GM12874 (cell line): ENCODE results near the gene FCRL3.

Experiments used
- CTCF ChIP-seq: IDR thresholded peaks from 2 replicates; pipeline ENCODE4 v1.5.1; 2011; ENCODE audit warnings: low read depth, mild to moderate bottlenecking, control low read depth, low read length, moderate library complexity; ENCODE audit not compliant: insufficient read depth

FCRL3 gene

GRCh38 chr1:157723157-157723556 is 22.6 kb upstream of the FCRL3 start:
- no peak for TF ChIP-seq CTCF

GRCh38 chr1:157721985-157722384 is 21.4 kb upstream of the FCRL3 start:
- no peak for TF ChIP-seq CTCF

- TF ChIP-seq CTCF: no peak
These were observed 15.2 kb upstream of the FCRL3 start for GRCh38 chr1:157715736-157716135.

GRCh38 chr1:157711802-157712201 is 11.2 kb upstream of the FCRL3 start:
- TF ChIP-seq CTCF: no peak

GRCh38 chr1:157704878-157705277 is 4.3 kb upstream of the FCRL3 start:
- TF ChIP-seq CTCF: no peak

- TF ChIP-seq CTCF: no peak
These were observed 3.4 kb upstream of the FCRL3 start for GRCh38 chr1:157703981-157704380.

- TF ChIP-seq CTCF: no peak
These were observed 1.8 kb upstream of the FCRL3 start for GRCh38 chr1:157702308-157702825.
